ENCODE data around the gene RAP1GAP.
"Not testable (repeated sequence)": the region's sequence is repeated elsewhere in the genome, so short reads cannot be mapped to it uniquely, and the experiment has no call there.

Gene RAP1GAP

GRCh38 chr1:21641967-21642739, 27.0 kb downstream of the RAP1GAP start:
- DNase-seq, result no peak

- DNase-seq, result no peak
Measured at GRCh38 chr1:21641537-21641936, 27.6 kb downstream of the RAP1GAP start.

- no peak for DNase-seq
Measured at GRCh38 chr1:21641076-21641475, 28.1 kb downstream of the RAP1GAP start.

- no peak for DNase-seq
Measured at GRCh38 chr1:21640653-21641052, 28.5 kb downstream of the RAP1GAP start.

- DNase-seq, result no peak
Measured at GRCh38 chr1:21639594-21640041, 29.5 kb downstream of the RAP1GAP start.

DNA sequence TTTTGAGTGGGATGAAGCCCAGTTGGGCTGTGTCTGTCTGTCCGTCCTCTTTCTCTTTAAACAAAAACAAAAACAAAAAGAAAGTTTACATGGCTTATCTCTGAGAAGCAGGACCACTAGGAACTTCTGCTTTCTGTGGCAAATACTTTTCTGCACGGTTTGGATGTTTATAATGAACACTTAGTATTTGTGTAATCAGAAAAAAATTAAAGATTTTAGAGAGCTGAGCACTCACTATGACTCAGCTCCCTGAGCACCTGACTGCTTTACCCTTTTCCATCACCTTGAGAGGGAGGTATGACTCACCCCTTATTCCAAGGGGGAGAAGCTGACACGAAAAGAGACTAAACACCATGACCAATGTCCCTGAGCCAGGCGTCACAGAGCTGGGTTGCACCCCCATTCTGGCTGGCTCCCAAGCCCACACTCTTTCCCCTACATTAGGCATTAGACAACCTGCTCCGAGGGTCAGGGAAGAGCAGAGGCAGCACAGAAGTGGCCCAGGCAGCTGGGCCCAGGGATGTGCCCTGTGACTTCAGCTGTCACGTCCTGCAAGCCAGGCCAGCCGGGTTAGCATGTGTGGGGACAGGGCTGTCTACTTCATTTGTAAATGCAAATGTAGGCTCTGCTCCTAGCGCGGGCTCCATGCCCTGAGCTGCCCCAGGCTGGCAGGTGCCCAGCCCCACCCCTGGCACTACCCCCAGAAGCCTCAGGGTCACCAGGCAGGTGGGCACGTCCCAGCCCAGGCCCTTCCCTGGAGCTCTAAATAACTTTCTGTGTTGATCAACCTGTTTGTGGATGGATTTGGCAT, 30.4 kb downstream of the RAP1GAP start:
- peak; percentile 73 for DNase-seq

DNA sequence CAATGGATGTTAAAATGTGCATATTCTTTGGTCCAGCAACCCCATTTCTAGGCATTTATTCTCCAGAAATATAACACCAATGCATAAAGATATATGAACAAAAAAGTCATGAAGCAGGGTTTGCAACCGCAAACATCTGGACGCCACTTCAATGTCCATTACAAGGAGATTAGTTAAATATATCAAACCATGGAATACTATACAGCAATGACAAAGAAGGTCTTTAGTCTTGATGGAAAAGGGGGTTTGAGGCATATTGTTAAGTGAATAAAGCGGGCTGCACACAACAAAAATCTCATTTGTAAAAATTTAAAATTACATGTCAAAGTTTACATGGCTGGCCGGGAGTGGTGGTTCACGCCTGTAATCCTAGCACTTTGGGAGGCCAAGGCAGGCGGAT, 31.6 kb downstream of the RAP1GAP start:
- no peak for DNase-seq

DNA sequence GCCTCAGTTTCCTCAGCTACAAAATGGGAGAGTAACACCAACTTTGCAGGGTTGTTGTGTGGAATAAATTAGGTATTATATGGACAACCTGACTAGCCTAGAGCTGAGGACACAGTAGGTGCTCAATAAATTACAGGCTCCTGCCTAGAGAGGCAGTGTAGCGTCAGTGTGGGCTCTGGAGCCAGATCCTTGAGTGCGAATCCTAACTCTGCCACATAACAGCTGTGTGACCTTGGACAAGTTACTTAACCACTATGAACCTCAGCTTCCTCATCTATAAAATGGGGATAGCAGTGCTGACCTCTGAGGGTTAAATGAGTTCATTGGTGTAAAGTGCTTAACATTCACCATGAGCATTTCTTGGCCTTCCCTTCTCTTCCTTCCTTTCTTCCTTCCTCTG, 33.1 kb downstream of the RAP1GAP start:
- no peak for DNase-seq

- DNase-seq, result no peak
Measured at GRCh38 chr1:21634806-21635535, 34.2 kb downstream of the RAP1GAP start.

DNA sequence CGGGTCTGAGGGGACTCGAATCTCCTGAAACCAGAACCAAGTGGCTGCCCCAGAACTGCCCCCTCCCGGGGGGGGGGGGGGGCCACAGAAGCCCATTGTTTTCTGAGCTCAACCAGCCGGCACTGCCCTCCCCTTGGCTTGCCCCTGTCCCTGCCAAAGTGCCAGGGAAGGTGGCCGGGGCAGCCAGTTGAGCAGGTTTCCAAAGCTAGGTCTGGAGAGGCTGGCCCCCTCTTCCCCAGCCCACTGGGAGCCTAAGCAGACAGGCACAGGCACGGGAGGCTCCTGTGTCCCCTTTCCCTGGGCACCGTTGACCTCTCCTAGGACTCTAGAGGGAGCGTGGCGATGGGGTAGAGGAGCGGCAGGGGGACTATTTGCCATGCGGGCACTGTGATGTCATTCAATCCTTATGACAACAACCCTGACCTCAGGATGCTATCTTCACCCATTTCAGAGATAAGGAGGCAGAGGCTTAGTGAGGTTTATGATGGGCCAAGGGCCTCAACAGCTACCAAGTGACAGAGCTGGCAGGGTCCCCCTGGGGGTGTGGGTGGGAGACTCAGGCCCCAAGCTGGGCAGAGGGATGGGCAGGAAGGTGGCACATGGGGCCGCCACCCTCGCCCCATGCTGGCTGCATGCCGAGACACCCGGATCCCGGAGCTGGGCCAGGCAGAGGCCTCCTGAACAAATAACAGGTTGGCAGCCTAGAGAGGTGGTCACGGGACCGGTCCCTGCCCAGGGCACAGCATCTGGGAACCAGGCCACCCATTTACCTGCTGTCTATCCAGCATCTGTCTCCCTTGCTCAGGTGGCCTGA, 35.0 kb downstream of the RAP1GAP start:
- DNase-seq, result no peak

DNA sequence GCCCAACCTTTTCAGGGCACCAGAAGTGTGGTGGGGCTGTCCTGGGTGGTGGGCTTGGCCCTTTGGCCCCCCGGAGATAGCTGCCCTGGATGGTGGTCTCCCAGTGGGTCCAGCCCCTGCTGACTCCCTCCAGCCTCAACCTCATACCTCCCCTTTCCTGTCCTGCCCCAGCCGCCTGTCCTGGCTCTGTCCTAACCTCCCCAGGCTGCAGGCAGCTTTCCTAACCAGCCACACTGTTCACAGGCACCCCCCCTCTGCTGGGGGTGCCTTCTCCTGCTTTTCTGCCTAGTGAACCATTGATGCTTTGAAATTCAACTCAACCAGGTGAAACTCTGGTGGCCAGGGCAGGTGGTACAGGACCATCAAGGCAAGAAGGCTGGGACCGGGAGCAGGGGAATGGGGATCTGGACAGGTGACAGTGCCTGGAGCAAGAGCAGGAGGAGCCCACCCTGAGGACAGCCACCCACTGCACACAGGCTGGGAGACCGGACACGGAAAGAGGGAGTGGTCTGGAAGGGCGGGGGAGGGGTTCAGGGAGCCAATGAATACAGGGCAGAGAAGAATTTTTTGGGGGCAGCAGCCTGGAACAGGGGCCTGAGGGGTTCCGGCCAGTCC, 35.9 kb downstream of the RAP1GAP start:
- no peak for DNase-seq

DNA sequence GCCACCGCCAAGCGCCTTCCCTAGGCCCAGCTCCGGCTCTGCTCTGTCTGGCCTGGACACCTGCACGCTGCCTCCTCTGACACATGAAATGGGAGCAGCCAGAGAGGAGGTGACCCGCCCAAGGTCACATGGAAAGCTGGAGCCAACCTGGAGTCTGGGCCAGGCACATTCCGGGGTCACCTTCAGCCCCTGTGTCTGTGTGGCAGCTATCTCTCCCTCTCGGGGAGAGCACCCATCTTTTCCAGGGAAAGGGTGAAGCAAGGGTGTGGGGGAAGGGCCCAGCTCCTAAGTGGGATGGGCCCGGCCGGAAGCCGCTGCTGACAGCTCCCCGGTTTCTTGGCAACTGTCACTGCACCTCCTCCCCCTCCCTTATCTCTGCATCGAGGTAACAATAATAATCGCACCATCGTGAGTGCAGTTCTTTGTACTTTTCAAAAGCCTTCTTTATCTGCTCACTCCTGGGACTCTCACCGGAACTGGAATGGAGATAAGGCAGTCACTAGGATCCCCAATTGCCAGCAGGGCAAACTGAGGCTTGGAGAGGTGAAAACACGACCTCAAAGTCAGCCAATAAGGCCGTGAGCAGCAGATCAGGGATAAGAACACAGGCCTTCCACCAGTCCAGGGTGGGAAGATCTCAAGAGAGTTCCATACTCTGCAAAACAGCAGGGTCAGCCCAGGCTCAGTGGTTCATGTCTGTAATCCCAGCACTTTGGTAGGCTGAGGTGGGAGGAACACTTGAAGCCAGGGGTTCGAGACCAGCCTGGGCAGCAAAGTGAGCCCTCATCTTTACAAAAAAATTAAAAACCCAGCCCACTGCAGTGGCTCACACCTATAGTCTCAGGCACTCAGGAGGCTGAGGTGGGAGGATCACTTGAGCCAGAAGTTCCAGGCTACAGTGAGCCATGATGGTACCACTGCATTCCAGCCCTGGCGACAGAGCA, 36.9 kb downstream of the RAP1GAP start:
- peak; percentile 87 for DNase-seq

DNA sequence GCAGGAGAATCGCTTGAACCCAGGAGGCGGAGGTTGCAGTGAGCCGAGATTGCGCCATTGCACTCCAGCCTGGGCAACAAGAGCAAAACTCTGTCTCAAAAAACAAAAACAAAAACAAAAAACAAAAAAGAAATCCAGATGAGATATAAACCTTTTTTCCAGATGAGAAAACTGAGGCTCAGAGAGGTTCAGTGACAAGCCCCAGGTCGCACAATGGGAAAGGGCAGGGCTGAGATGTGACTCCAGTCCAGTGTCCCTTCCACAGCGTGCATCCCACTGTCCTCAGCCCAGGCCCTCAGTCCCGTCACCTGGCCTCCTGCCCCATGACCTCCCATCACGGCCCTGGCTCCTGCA, 37.6 kb downstream of the RAP1GAP start:
- not testable (repeated sequence) for DNase-seq

DNA sequence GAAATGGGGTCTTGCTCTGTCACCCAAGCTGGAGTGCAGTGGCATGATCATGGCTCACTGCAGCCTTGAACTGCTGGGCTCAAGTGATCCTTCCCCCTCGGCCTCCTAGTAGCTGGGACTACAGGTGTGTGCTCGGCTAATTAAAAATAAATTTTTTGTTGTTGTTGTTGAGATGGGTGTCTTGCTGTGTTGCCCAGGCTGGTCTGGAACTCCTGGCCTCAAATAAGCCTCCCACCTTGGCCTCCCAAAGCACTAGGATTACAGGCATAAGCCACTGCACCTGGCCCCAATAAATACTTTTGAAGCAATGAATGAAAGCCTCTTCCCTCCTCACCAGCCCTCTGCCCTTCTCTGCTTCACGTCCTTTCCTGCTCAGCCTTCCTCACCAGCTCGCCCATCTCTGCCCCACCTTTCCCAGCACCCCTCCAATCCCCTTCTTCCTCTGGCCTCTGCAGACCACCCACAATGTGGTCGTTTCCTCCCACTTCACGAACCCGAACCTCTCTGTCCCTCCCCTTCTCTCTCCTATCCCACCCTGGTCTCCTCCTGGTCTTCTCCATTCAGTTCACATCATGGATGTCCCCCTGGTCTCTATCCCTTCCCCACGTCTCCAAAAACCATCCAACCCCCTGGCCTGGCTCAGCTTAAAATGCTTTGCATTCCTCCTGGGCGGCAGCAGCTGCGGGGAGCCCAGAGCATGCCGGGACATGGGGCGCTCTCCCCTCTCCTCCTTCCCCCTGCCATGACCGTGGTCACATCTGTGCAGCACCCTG, 38.4 kb downstream of the RAP1GAP start:
- no peak for DNase-seq

DNA sequence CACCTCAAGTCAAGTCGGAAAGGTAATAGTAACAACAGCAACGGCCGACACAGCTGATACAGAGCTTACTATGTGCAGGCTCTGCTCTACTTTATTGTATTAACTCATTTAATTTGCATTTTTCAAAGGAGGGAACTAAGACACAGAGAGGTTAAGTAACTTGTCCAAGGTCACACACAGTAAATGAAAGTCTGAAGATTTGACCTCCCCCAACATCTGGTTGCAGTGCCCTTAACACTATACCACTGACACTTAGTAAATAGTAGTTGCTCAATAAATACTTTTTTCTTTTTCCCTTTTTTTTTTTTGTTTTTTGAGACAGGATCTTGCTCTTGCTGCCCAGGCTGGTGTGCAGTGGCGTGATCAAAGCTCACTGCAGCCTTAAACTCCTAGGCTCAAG, 39.2 kb downstream of the RAP1GAP start:
- no peak for DNase-seq

DNA sequence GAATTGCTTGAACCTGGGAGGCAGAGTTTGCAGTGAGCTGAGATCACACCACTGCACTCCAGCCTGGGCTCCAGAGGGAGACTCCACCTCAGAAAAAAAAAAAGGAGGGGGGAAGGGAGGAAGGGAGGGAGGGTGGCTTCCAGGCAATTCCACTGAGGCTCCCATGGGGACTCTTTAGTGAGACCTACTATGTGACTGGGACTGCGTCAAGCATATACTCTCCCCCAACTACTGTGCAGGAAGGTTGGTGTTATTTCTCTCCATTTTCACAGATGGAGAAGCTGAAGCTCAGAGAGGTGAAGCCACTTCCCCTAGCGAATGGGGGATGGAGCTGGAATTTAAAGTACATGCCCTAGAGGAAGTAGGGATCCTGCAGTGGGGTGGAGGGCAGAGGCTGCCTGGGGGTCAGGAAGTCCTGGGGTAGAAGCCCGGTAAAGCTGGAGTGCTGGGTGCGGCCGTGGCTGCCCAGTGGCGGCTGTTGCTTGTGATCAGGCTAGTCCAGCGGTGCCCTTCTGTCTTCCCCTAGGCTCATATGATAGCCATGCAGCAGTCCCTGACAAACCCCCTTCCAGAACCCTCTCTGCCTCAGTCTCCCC, 40.3 kb downstream of the RAP1GAP start:
- DNase-seq, result no peak

DNA sequence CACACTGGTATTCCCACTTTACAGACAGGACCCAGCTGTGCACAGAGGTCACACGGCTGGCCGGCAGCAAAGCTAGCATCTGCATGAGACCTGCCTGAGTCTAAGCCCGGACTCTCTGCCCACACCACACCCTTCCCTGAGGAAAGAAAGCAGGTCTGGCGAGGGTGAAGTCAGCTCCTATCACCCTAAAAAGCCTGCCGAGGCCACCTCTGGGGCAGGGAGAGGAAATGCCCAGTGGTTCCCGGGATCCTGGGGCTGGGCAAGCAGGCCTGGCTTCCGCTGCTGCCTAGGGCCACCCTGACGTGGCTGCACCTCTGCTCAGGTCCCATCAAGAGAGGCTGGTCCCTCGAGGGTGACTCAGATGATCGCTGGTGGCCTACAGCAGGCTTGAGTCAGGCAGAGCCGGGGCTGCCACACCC, 42.2 kb downstream of the RAP1GAP start:
- no peak for DNase-seq

GRCh38 chr1:21625390-21626190, 43.6 kb downstream of the RAP1GAP start:
- no peak for DNase-seq

All from hematopoietic multipotent progenitor cell treated with erythropoietin and hydrocortisone succinate and interleukin-3 and kit ligand, for 6 days (in vitro differentiated cells).